Measurements from ENCODE around the gene MRPL42.

DNA sequence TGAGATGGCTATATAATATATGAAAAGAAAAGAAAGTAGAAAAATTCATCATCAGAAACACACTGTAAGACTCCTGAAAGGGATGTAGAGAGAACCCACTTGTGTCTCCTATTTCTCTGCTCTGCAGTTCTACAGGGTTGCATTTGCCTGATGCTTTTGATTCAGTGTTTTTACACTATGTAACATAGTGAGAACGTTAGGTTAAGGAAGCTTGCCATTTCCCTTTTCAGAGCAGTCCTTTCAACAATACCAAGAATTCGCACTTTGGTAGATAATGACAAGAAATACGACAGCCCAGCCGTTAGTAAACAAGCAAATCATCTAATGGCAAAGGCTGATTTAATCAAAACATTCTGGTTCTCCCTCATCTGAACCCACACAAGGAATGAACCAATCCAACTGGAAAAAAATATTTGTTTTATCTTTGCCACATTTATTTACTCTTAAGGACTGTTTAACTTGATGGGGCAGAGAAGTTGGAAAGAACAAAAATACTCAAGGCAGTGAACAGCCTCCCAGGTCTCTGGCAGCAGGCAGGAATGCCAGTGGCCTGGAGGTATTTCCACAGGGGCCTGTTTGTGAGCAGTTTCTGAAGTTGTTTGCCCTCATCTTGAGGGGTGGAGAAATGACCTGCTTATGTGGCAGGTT lies 74.4 kb downstream of the MRPL42 start:
- TF ChIP-seq EZH2 (IDR thresholded peaks at IDR 0.05; ENCODE audit: borderline replicate concordance, insufficient read depth, low read depth, low read length, poor library complexity, severe bottlenecking): no peak
- TF ChIP-seq, protein P1, sequence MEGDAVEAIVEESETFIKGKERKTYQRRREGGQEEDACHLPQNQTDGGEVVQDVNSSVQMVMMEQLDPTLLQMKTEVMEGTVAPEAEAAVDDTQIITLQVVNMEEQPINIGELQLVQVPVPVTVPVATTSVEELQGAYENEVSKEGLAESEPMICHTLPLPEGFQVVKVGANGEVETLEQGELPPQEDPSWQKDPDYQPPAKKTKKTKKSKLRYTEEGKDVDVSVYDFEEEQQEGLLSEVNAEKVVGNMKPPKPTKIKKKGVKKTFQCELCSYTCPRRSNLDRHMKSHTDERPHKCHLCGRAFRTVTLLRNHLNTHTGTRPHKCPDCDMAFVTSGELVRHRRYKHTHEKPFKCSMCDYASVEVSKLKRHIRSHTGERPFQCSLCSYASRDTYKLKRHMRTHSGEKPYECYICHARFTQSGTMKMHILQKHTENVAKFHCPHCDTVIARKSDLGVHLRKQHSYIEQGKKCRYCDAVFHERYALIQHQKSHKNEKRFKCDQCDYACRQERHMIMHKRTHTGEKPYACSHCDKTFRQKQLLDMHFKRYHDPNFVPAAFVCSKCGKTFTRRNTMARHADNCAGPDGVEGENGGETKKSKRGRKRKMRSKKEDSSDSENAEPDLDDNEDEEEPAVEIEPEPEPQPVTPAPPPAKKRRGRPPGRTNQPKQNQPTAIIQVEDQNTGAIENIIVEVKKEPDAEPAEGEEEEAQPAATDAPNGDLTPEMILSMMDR (IDR thresholded peaks at IDR 0.05): no peak
